Mucosa of stomach (tissue), 1 donor: ENCODE measurements around the gene OLFML1.

Experiments used
- H3K27me3 ChIP-seq: one replicate; pipeline ENCODE4 v1.7.0; 2013; ENCODE audit warnings: mild to moderate bottlenecking, low read length; ENCODE audit not compliant: control insufficient read depth, insufficient read depth
- H3K36me3 ChIP-seq: one replicate; pipeline ENCODE4 v1.7.0; 2013; ENCODE audit warnings: low read length; ENCODE audit not compliant: control insufficient read depth, insufficient read depth
- H3K4me1 ChIP-seq: one replicate; pipeline ENCODE4 v1.7.0; 2013; ENCODE audit warnings: mild to moderate bottlenecking, low read length; ENCODE audit not compliant: control insufficient read depth, insufficient read depth
- H3K4me3 ChIP-seq: one replicate; pipeline ENCODE4 v1.7.0; 2013; ENCODE audit warnings: low read length
- H3K9ac ChIP-seq: one replicate; pipeline ENCODE4 v1.7.0; 2013; ENCODE audit warnings: mild to moderate bottlenecking, low read length, moderate library complexity
- H3K9me3 ChIP-seq: one replicate; pipeline ENCODE4 v1.7.0; 2013; ENCODE audit warnings: mild to moderate bottlenecking, low read length, moderate library complexity; ENCODE audit not compliant: control insufficient read depth
- donor health status: Pancreatic carcinoma.

OLFML1 gene

DNA sequence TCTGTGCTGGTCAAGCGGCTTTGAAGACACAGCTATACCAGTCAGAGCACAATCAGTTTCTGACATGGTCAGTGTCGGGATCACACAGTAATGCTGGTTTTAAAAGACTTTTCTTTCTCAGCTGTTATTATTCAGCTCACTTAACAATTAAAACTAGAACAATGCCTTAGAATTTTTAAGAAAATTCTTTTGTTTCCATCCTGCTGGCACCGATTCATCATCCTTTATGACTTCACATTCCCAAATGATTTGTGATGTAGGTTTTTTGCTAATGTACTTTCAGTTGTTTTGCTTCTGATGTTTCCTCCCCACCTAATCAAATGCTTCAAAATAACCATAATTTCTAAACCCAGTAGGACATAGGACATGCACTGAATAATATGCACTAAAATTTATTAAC lies 34.5 kb upstream of the OLFML1 start:
- H3K4me3 ChIP-seq, result no peak overlapping the region
- H3K4me1 ChIP-seq, result no peaks in the 10 kb centered on the region
- H3K36me3 ChIP-seq, result no peaks in the 10 kb centered on the region
- H3K9ac ChIP-seq, result no peak overlapping the region
- H3K9me3 ChIP-seq, result no peaks in the 10 kb centered on the region
- H3K27me3 ChIP-seq, result no peaks in the 10 kb centered on the region

DNA sequence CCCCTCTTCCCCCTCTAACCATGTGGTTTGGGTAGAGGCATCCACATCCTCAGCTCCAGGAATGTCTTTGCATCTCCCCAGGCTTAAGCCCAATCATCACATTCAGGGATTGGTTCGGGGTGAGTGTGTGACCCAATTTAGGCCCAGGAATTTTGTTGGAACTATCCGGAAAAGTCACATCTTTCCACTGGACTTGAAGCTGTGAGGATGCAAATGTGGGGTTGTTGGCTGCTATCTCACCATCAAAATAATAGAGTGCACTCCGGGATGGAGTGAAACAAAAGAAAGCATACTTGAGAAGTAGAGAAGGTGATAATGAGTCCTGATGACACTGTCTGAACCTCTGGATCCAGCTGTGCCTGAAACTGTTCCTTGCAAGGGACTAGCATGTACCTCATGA lies 33.8 kb upstream of the OLFML1 start:
- Histone ChIP-seq H3K9ac (no peak overlapping the region), H3K9me3 (no peaks in the 10 kb centered on the region), H3K36me3 (no peaks in the 10 kb centered on the region), H3K4me1 (no peaks in the 10 kb centered on the region), H3K4me3 (no peak overlapping the region), H3K27me3 (no peaks in the 10 kb centered on the region)

DNA sequence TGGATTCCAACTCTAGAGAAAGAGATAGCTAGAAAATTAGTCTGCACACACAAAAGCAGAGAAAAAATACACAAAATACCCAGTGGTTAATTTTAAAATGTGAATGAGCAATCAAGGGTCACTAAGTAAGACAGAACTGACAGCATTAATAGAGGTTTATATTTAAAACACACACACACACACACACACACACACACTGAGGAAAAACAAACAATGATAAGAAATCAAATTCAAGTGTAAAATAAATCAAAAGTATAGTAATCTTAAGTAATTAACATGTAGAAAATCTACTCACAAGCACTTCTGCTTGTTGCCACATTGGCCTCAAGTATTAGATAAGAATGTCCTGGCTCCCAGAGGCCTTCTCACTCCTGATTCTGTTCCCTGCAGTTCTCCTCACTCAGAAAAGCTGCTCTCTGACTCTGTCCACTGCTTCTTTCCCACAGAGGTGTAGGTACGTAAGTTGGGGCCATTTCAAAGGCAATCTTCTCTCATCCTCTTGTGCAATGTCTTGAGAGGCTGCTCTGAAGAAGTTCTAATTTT lies 33.3 kb upstream of the OLFML1 start:
- no peaks in the 10 kb centered on the region for H3K36me3 ChIP-seq
- no peaks in the 10 kb centered on the region for H3K4me1 ChIP-seq
- H3K9me3 ChIP-seq, result no peaks in the 10 kb centered on the region
- no peak overlapping the region for H3K9ac ChIP-seq
- no peaks in the 10 kb centered on the region for H3K27me3 ChIP-seq
- H3K4me3 ChIP-seq, result no peak overlapping the region

DNA sequence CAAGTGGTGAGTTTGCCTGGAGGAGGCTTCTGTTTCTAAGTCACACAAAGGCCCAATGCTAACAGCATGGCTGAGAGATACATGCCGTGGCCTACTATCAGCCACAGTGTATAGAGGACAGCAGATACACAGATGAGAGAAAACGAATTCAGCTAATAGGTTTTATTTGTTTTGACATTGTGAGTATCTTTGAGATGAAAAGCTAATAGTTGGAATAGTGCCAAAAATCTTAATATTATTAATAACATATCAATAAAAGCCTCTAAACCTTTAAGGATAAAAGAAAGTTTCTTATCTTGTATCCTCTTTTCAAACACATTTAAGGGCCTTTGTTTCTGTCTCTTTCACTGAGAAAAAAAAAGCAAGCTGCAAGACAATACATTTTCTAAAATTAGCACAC lies 30.5 kb upstream of the OLFML1 start:
- Histone ChIP-seq H3K36me3 (no peaks in the 10 kb centered on the region), H3K9me3 (no peaks in the 10 kb centered on the region), H3K4me3 (no peak overlapping the region), H3K9ac (no peak overlapping the region), H3K4me1 (no peaks in the 10 kb centered on the region), H3K27me3 (no peaks in the 10 kb centered on the region)

DNA sequence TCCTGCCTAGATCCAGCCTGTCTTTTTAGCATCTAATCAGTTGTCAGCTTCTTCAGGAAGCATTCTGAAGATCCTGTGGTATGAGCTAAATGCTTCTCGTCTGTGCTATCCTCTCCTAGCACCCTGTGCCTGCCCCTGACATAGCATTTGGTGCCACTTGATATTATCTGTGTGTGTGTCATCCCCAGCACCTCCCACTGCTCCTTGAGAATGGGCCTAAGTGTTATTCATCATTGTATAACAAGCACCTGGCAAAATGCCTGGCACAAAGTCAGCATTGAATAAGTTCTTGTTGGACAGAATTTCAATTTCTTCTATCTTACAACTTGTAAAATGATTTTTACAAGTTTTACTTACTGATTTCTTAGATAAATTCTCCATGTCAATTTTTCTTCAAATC lies 28.1 kb upstream of the OLFML1 start:
- no peaks in the 10 kb centered on the region for H3K27me3 ChIP-seq
- H3K36me3 ChIP-seq, result no peaks in the 10 kb centered on the region
- H3K9ac ChIP-seq, result no peak overlapping the region
- no peaks in the 10 kb centered on the region for H3K4me1 ChIP-seq
- H3K4me3 ChIP-seq, result no peak overlapping the region
- H3K9me3 ChIP-seq, result no peaks in the 10 kb centered on the region

DNA sequence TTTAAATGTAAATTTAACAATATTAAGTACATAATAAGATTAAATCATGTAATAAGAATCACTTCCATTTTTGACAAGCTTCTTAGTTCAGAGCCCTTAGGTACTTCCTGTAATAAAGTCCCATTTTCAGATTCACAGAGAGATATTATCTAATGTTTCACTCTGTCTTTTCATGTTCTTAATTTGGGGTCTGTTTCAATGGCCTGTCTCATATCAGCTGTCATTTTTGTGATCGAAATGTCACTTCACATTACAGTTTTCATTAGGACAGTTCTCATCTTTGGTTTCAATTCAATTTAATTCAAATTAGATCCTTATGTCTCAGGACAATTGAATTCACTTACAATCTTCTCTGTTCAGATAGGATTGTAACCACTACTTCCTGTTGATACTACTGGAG lies 22.6 kb upstream of the OLFML1 start:
- Histone ChIP-seq H3K9ac (no peak overlapping the region), H3K4me3 (no peak overlapping the region), H3K36me3 (no peaks in the 10 kb centered on the region), H3K27me3 (no peaks in the 10 kb centered on the region), H3K4me1 (no peaks in the 10 kb centered on the region), H3K9me3 (no peaks in the 10 kb centered on the region)

DNA sequence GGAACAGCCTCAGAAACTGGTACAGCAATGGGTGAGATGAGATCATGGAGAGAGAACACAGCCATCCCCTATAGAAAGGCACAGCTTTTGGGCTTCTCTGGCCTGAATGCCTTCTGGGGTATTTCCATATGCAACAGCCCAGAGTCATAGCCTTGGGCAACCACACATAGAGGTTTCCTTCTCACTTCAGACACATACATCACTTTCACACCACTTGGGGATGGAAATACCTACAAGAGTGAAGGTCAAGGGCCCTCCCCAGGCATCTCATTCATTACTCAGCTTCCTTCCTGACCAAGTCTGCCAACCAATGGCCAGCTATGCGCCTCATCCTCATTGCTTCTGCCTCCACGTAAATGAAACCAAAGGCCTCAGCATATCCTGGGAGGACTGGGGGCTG lies 17.7 kb upstream of the OLFML1 start:
- no peak overlapping the region for H3K4me3 ChIP-seq
- no peak overlapping the region for H3K9ac ChIP-seq
- no peaks in the 10 kb centered on the region for H3K4me1 ChIP-seq
- H3K9me3 ChIP-seq, result no peaks in the 10 kb centered on the region
- H3K36me3 ChIP-seq, result no peaks in the 10 kb centered on the region
- no peaks in the 10 kb centered on the region for H3K27me3 ChIP-seq

DNA sequence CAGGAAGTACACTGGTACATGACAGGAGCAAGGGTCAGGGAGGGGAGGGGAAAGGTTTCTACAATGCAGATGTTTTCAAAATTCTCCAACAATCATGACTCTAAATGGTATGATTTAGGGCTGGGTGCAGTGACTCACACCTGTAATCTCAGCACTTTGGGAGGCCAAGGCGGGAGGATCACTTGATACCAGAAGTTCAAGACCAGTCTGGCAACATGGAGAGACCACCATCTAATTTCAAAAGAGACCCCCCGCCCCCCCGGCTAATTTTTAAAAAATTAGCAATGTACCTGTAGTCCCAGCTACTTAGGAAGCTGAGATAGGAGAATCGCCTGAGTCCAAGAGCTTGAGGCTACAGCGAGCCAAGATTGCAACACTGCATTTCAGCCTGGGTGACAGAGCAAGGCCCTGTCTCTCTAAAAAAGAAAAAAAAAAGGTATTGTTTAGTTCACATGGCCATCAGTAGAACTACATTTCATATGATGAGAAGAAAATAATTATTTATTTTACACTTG lies 15.9 kb upstream of the OLFML1 start:
- H3K4me3 ChIP-seq, result no peak overlapping the region
- no peaks in the 10 kb centered on the region for H3K4me1 ChIP-seq
- no peaks in the 10 kb centered on the region for H3K36me3 ChIP-seq
- H3K9me3 ChIP-seq, result no peaks in the 10 kb centered on the region
- no peaks in the 10 kb centered on the region for H3K27me3 ChIP-seq
- H3K9ac ChIP-seq, result no peak overlapping the region

DNA sequence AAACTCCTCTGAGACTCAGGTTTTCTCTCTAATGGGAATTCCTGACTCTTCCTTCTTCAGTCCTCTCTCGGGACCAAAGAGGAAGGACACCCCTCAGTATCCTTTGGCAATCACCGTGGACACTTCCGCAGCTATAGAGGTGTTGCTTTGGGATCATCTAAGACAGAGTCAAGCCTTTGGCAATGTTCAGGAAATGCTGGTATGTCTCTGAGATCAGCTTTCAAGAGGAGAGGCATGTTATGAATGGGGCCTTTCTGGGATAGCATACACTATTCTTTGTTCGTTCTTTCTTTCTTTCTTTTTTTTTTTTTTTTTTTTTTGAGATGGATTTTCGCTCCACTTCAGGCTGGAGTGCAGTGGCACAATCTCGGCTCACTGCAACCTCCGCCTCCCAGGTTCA lies 14.2 kb upstream of the OLFML1 start:
- no peaks in the 10 kb centered on the region for H3K4me1 ChIP-seq

DNA sequence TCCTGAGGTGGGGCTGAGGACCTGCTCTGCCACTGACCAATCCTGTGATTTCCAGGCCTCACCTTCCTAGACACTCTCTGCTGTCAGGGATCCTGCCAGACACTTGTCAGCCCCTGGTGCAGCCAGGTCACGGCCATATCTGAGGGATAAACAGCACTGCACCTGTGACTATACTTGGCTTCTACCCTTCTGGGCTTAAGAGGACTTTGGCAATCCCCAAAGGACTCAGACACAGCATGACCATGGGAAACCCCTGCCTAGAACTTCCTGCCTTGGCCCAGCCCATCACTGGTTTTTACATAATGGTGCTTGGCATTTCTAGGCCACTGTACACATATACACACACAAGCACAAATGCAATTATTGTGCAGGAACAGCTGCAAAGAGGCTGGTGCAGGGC lies 11.6 kb upstream of the OLFML1 start:
- Histone ChIP-seq H3K27me3 (no peaks in the 10 kb centered on the region), H3K36me3 (no peaks in the 10 kb centered on the region), H3K9ac (no peak overlapping the region), H3K9me3 (no peaks in the 10 kb centered on the region), H3K4me1 (no peaks in the 10 kb centered on the region), H3K4me3 (no peak overlapping the region)

More for the DNA sequence above, 14.2 kb upstream of the OLFML1 start:
- H3K9me3 ChIP-seq, result no peaks in the 10 kb centered on the region
- H3K27me3 ChIP-seq, result no peaks in the 10 kb centered on the region
- no peak overlapping the region for H3K4me3 ChIP-seq
- no peak overlapping the region for H3K9ac ChIP-seq
- no peaks in the 10 kb centered on the region for H3K36me3 ChIP-seq

DNA sequence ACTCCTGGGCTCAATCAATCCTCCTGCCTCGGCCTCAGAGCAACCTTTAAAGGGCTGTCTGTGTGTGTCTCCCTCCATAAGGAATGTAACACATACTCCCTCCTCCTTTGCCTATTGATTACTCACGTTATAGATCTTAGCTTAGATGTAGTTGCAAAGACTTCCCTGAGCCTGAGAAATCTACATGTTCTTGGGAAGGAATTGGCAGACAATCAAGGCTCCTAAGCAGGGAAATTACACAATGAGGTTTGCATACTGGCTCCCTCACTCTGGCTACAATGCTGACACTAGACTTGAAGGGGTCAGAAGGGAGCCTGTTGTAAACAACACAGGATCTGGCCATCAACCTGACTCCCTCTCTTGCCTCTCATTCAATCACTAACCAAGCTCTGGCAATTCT lies 5.2 kb upstream of the OLFML1 start:
- H3K27me3 ChIP-seq, result no peaks in the 10 kb centered on the region
- no peak overlapping the region for H3K4me3 ChIP-seq
- no peaks in the 10 kb centered on the region for H3K36me3 ChIP-seq
- H3K4me1 ChIP-seq, result no peaks in the 10 kb centered on the region
- no peaks in the 10 kb centered on the region for H3K9me3 ChIP-seq
- H3K9ac ChIP-seq, result no peak overlapping the region

DNA sequence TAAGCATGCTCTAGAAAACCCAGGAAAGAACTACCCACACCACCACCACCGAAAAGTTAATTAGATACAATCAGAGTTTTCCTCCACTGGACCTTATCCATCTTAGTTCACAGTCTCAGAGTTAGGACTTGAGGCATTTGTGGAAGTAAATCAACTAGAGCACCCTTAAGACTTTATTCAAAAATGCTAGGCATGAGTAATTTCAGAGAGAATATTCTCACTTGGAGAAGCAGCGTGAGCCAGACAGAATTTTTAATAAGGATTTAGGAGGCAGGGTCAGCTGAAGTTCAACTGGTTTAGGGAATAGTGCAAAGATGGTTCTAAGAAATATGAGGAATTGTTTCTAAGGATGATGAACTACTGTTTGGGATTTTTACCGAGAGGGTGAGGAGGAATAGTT lies 1.2 kb upstream of the OLFML1 start:
- Histone ChIP-seq H3K9ac (no peak overlapping the region), H3K4me1 (no peaks in the 10 kb centered on the region), H3K36me3 (no peaks in the 10 kb centered on the region), H3K9me3 (no peaks in the 10 kb centered on the region), H3K27me3 (no peaks in the 10 kb centered on the region), H3K4me3 (no peak overlapping the region)

DNA sequence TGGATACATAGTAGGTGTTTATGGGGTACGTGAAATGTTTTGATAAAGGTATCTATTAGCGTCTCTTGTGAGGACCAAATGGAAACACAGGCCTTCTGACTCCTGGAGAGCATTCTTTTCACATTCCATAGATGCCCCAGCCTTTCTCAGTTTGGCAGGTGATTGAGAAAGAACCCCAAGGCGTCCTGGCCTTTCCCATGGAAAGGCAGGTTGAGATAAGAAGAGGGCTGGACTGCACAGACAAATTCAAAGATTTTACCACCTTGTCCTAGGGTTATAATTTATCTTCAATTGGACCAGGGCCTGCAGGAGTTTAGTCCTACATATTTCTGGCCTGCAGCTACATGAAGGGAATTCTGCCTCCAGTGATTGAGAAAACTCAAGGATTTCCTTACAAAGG lies 661 bp upstream of the OLFML1 start:
- H3K4me1 ChIP-seq, result no peaks in the 10 kb centered on the region
- H3K36me3 ChIP-seq, result no peaks in the 10 kb centered on the region
- H3K9me3 ChIP-seq, result no peaks in the 10 kb centered on the region
- no peak overlapping the region for H3K4me3 ChIP-seq
- H3K9ac ChIP-seq, result no peak overlapping the region
- H3K27me3 ChIP-seq, result no peaks in the 10 kb centered on the region
